Loucy (cell line): ENCODE data around the gene UFC1.

Source experiments
- H2AFZ ChIP-seq: fragments of 200-600 bp; sonication (generic); 2 replicates; pipeline ENCODE4 v1.6.0; 2016; ENCODE audit warnings: antibody characterized with exemption, mild to moderate bottlenecking, low read length, moderate library complexity
- H3F3A ChIP-seq: fragments of 200-600 bp; 2 replicates; pipeline ENCODE4 v1.6.0; 2016; ENCODE audit warnings: antibody characterized with exemption, low read depth, mild to moderate bottlenecking
- H3K27me3 ChIP-seq: fragments of 200-600 bp; sonication (generic); 2 replicates; pipeline ENCODE4 v1.6.1; 2014; ENCODE audit warnings: low read length, mild to moderate bottlenecking; ENCODE audit not compliant: insufficient read depth, poor library complexity, severe bottlenecking
- H3K36me3 ChIP-seq: fragments of 200-600 bp; sonication (generic); 2 replicates; pipeline ENCODE4 v1.6.1; 2016; ENCODE audit warnings: low read length; ENCODE audit not compliant: insufficient read depth
- H3K4me1 ChIP-seq: fragments of 200-600 bp; sonication (generic); 2 replicates; pipeline ENCODE4 v1.5.1; 2014; ENCODE audit warnings: low read length, mild to moderate bottlenecking; ENCODE audit not compliant: insufficient read depth, poor library complexity, severe bottlenecking
- H3K4me2 ChIP-seq: fragments of 200-600 bp; sonication (generic); 2 replicates; pipeline ENCODE4 v1.6.0; 2014; ENCODE audit warnings: antibody characterized with exemption, low read length, low read depth, mild to moderate bottlenecking; ENCODE audit not compliant: poor library complexity, severe bottlenecking
- H3K4me3 ChIP-seq: fragments of 200-600 bp; sonication (generic); 2 replicates; pipeline ENCODE4 v1.5.1; 2014; ENCODE audit warnings: low read length, mild to moderate bottlenecking, mixed read lengths; ENCODE audit not compliant: poor library complexity, severe bottlenecking
- H3K79me2 ChIP-seq: fragments of 200-600 bp; sonication (generic); 2 replicates; pipeline ENCODE4 v1.6.1; 2014; ENCODE audit warnings: low read length; ENCODE audit not compliant: insufficient read depth
- H3K9ac ChIP-seq: fragments of 200-600 bp; sonication (generic); 2 replicates; pipeline ENCODE4 v1.6.0; 2014; ENCODE audit warnings: mild to moderate bottlenecking, low read depth, low read length, moderate library complexity; ENCODE audit not compliant: poor library complexity, severe bottlenecking
- H3K9me2 ChIP-seq: fragments of 200-600 bp; sonication (generic); replicated peaks from 2 replicates; pipeline ENCODE4 v1.6.1; 2016; ENCODE audit warnings: low read depth, low read length, mixed read lengths
- H3K9me3 ChIP-seq: fragments of 200-600 bp; sonication (generic); 2 replicates; pipeline ENCODE4 v1.6.1; 2014; ENCODE audit warnings: mild to moderate bottlenecking, antibody characterized with exemption, low read length, low read depth; ENCODE audit not compliant: insufficient read depth
- H4K20me1 ChIP-seq: fragments of 200-600 bp; sonication (generic); 2 replicates; pipeline ENCODE4 v1.6.0; 2014; ENCODE audit warnings: antibody characterized with exemption, low read length, mild to moderate bottlenecking; ENCODE audit not compliant: insufficient read depth, poor library complexity, severe bottlenecking
- CTCF ChIP-seq: fragments of 200-600 bp; sonication (generic); conservative IDR thresholded peaks from 2 replicates; pipeline ENCODE4 v1.5.1; 2014; ENCODE audit warnings: mild to moderate bottlenecking, antibody characterized with exemption, low read length
- EZH2phosphoT487 ChIP-seq: fragments of 200-600 bp; IDR thresholded peaks from 2 replicates; pipeline ENCODE4 v1.6.1; 2018; ENCODE audit warnings: antibody characterized with exemption, mild to moderate bottlenecking, moderate library complexity, borderline replicate concordance

Gene UFC1

GRCh38 chr1:161173711-161174110 lies 19.9 kb downstream of the UFC1 start:
- Histone ChIP-seq H3K9ac (no peak overlapping the region), H3K27me3 (no peaks in the 10 kb centered on the region), H3K9me3 (no peaks in the 10 kb centered on the region), H3K4me1 (peaks cover 27% of the 10 kb centered on the region), H3K36me3 (peaks cover 36% of the 10 kb centered on the region; the same call in 1 of the 2 replicates), H4K20me1 (peaks cover 6% of the 10 kb centered on the region), H3K4me3 (no peak overlapping the region), H3K9me2 (no peaks in the 10 kb centered on the region), H2AFZ (no peak overlapping the region), H3F3A (no peaks in the 10 kb centered on the region), H3K79me2 (peaks cover 27% of the 10 kb centered on the region), H3K4me2 (no peak overlapping the region)
- TF ChIP-seq EZH2phosphoT487 = no peak
- no peak for TF ChIP-seq CTCF

GRCh38 chr1:161174911-161175310 lies 21.1 kb downstream of the UFC1 start:
- Histone ChIP-seq H2AFZ (no peak overlapping the region), H3K27me3 (no peaks in the 10 kb centered on the region), H3K79me2 (peaks cover 27% of the 10 kb centered on the region), H4K20me1 (peaks cover 6% of the 10 kb centered on the region), H3K4me2 (peak overlapping the region; percentile 78), H3K9me2 (no peaks in the 10 kb centered on the region), H3K4me3 (no peak overlapping the region), H3F3A (no peaks in the 10 kb centered on the region), H3K36me3 (peaks cover 36% of the 10 kb centered on the region; the same call in 1 of the 2 replicates), H3K4me1 (peaks cover 27% of the 10 kb centered on the region), H3K9ac (no peak overlapping the region), H3K9me3 (no peaks in the 10 kb centered on the region)
- TF ChIP-seq CTCF (no peak), EZH2phosphoT487 (no peak)

- H3K9me2 ChIP-seq = no peaks in the 10 kb centered on the region
- H4K20me1 ChIP-seq = peaks cover 6% of the 10 kb centered on the region
- no peaks in the 10 kb centered on the region for H3K9me3 ChIP-seq
- H3K4me3 ChIP-seq = peak overlapping the region; percentile 93
- peaks cover 27% of the 10 kb centered on the region for H3K4me1 ChIP-seq
- H3K79me2 ChIP-seq = peaks cover 27% of the 10 kb centered on the region
- peak overlapping the region; percentile 80 for H3K9ac ChIP-seq
- peaks cover 30% of the 10 kb centered on the region; the same call in 1 of the 2 replicates for H3K36me3 ChIP-seq
- no peaks in the 10 kb centered on the region for H3K27me3 ChIP-seq
- TF ChIP-seq EZH2phosphoT487 (no peak), CTCF (no peak)
- no peak overlapping the region for H2AFZ ChIP-seq
- H3F3A ChIP-seq = no peaks in the 10 kb centered on the region
- H3K4me2 ChIP-seq = peak overlapping the region; percentile 78
Observed at GRCh38 chr1:161175771-161176453, 22.1 kb downstream of the UFC1 start.
